ENCODE results near the gene PPP2R5E. TPM values are rescaled to one million over a fixed set of nuclear protein-coding genes. Genes with fewer than 3 reads are reported as not detected.

The PPP2R5E gene
- total and polyA plus RNA-seq, 4 donors, result 6.0 to 13.1 (median 8.4) TPM

GRCh38 chr14:63343878-63344277 lies 199.3 kb downstream of the PPP2R5E start:
- Histone ChIP-seq H3K4me1 (ENCODE audit: control insufficient read depth in 4 of 4, insufficient read depth in 4 of 4, low read length in 3 of 4) (peaks cover 0 to 3% (median 0%) of the 10 kb centered on the region in 4 donors), H3K27ac (ENCODE audit: low read depth in 1 of 2, low read length in 2 of 2) (no peak overlapping the region), H3K27me3 (ENCODE audit: control insufficient read depth in 4 of 4, insufficient read depth in 4 of 4, low read length in 3 of 4) (peaks cover 0 to 3% (median 1%) of the 10 kb centered on the region in 4 donors), H3K36me3 (ENCODE audit: control insufficient read depth in 4 of 4, insufficient read depth in 3 of 4, low read depth in 1 of 4, low read length in 3 of 4) (no peaks in the 10 kb centered on the region), H3K9me3 (ENCODE audit: control insufficient read depth in 4 of 4, low read length in 3 of 4) (no peaks in the 10 kb centered on the region), H3K9ac (ENCODE audit: low read depth in 1 of 2, low read length in 2 of 2) (no peak overlapping the region), H3K4me3 (ENCODE audit: low read depth in 1 of 3, low read length in 3 of 3) (no peak overlapping the region)
- TF ChIP-seq YY1 (IDR thresholded peaks at IDR 0.05) (no peak), HNF4G (IDR thresholded peaks at IDR 0.05) (no peak), RXRA (IDR thresholded peaks at IDR 0.05) (no peak), FOXA2 (IDR thresholded peaks at IDR 0.05) (no peak), NR2F2 (IDR thresholded peaks at IDR 0.05) (no peak), RAD21 (IDR thresholded peaks at IDR 0.05) (no peak), HNF4A (conservative IDR thresholded peaks at IDR 0.05) (no peak), ZBTB33 (IDR thresholded peaks at IDR 0.05) (no peak), MAX (IDR thresholded peaks at IDR 0.05) (no peak), CTCF (IDR thresholded peaks at IDR 0.05; ENCODE audit: low read depth, low read length, missing input control) (no peak), TAF1 (conservative IDR thresholded peaks at IDR 0.05) (no peak), FOXA1 (IDR thresholded peaks at IDR 0.05) (no peak), ATF3 (IDR thresholded peaks at IDR 0.05) (no peak), REST (IDR thresholded peaks at IDR 0.05) (no peak)
- WGBS, result 89% methylated on average over 1 of the region's 1 CpG
- no peak for DNase-seq (ENCODE audit: low spot score)

GRCh38 chr14:63342371-63342770 lies 200.8 kb downstream of the PPP2R5E start:
- Histone ChIP-seq H3K27me3 (ENCODE audit: control insufficient read depth in 4 of 4, insufficient read depth in 4 of 4, low read length in 3 of 4) (peaks cover 0 to 3% (median 1%) of the 10 kb centered on the region in 4 donors), H3K4me1 (ENCODE audit: control insufficient read depth in 4 of 4, insufficient read depth in 4 of 4, low read length in 3 of 4) (peaks cover 0 to 3% (median 0%) of the 10 kb centered on the region in 4 donors), H3K9ac (ENCODE audit: low read depth in 1 of 2, low read length in 2 of 2) (no peak overlapping the region), H3K4me3 (ENCODE audit: low read depth in 1 of 3, low read length in 3 of 3) (no peak overlapping the region), H3K36me3 (ENCODE audit: control insufficient read depth in 4 of 4, insufficient read depth in 3 of 4, low read depth in 1 of 4, low read length in 3 of 4) (no peaks in the 10 kb centered on the region), H3K9me3 (ENCODE audit: control insufficient read depth in 4 of 4, low read length in 3 of 4) (no peaks in the 10 kb centered on the region), H3K27ac (ENCODE audit: low read depth in 1 of 2, low read length in 2 of 2) (no peak overlapping the region)
- 47% methylated on average over 7 of the region's 7 CpGs for WGBS
- peak; percentile 85 for TF ChIP-seq REST (IDR thresholded peaks at IDR 0.05)
- TF ChIP-seq TAF1 (conservative IDR thresholded peaks at IDR 0.05), result no peak
- no peak for TF ChIP-seq JUND (IDR thresholded peaks at IDR 0.05)
- no peak for DNase-seq (ENCODE audit: low spot score)

Data from liver (tissue), 9 donors.